T-helper 1 cell (primary cell): Measurements from ENCODE around the gene PPFIBP1.
A peak's percentile ranks its signal among the peaks of the same experiment; 100 is the strongest.
"Not testable (repeated sequence)": the region's sequence is repeated elsewhere in the genome, so short reads cannot be mapped to it uniquely, and the experiment has no call there.

Source experiments
- DNase-seq, 5 donors: peaks; one replicate each; pipeline ENCODE4 v3.0.0-alpha.2; 2012 to 2020

PPFIBP1 gene

GRCh38 chr12:27544858-27545257, 20.9 kb downstream of the PPFIBP1 start:
- not testable (repeated sequence) for DNase-seq

- no peak for DNase-seq
Observed at GRCh38 chr12:27545665-27546064, 21.7 kb downstream of the PPFIBP1 start.

GRCh38 chr12:27547592-27547991, 23.6 kb downstream of the PPFIBP1 start:
- no peak for DNase-seq

GRCh38 chr12:27548301-27549199, 24.5 kb downstream of the PPFIBP1 start:
- no peak for DNase-seq

- no peak for DNase-seq
Observed at GRCh38 chr12:27549236-27549800, 25.3 kb downstream of the PPFIBP1 start.

- DNase-seq: no peak
Observed at GRCh38 chr12:27549801-27550652, 26.0 kb downstream of the PPFIBP1 start.

GRCh38 chr12:27550653-27550975, 26.6 kb downstream of the PPFIBP1 start:
- DNase-seq: no peak

- no peak for DNase-seq
Observed at GRCh38 chr12:27551172-27551840, 27.3 kb downstream of the PPFIBP1 start.

- no peak for DNase-seq
Observed at GRCh38 chr12:27552235-27552634, 28.2 kb downstream of the PPFIBP1 start.

GRCh38 chr12:27552886-27553560, 29.0 kb downstream of the PPFIBP1 start:
- no peak for DNase-seq

- DNase-seq: no peak
Observed at GRCh38 chr12:27553941-27554340, 29.9 kb downstream of the PPFIBP1 start.

- no peak for DNase-seq
Observed at GRCh38 chr12:27554421-27555186, 30.6 kb downstream of the PPFIBP1 start.

- no peak for DNase-seq
Observed at GRCh38 chr12:27555361-27555760, 31.4 kb downstream of the PPFIBP1 start.

- peak in 1 of 5 donors; percentile 63 for DNase-seq
Observed at GRCh38 chr12:27555925-27556778, 32.1 kb downstream of the PPFIBP1 start.

- no peak for DNase-seq
Observed at GRCh38 chr12:27560126-27560525, 36.1 kb downstream of the PPFIBP1 start.

GRCh38 chr12:27561535-27562350, 37.7 kb downstream of the PPFIBP1 start:
- DNase-seq: no peak

- DNase-seq: no peak
Observed at GRCh38 chr12:27564612-27565213, 40.7 kb downstream of the PPFIBP1 start.

GRCh38 chr12:27566159-27566558, 42.2 kb downstream of the PPFIBP1 start:
- DNase-seq: no peak

- no peak for DNase-seq
Observed at GRCh38 chr12:27566626-27567025, 42.6 kb downstream of the PPFIBP1 start.
